SU-DHL-6 (cell line): ENCODE data around the gene EMB.
"Not testable (repeated sequence)": the region's sequence is repeated elsewhere in the genome, so short reads cannot be mapped to it uniquely, and the experiment has no call there.

Source experiments
- H2AFZ ChIP-seq: fragments of 200-600 bp; sonication (generic); 2 replicates; pipeline ENCODE4 v1.6.1; 2014; ENCODE audit warnings: low read depth, mild to moderate bottlenecking, moderate library complexity, mixed read lengths, antibody characterized with exemption, low read length; ENCODE audit not compliant: severe bottlenecking
- H3F3A ChIP-seq: fragments of 200-600 bp; shearing (Covaris generic); 2 replicates; pipeline ENCODE4 v1.6.0; 2016; ENCODE audit warnings: antibody characterized with exemption, mild to moderate bottlenecking; ENCODE audit not compliant: insufficient read depth
- H3K27ac ChIP-seq: fragments of 200-600 bp; sonication (generic); 2 replicates; pipeline ENCODE4 v1.5.1; 2016; ENCODE audit warnings: low read depth, mild to moderate bottlenecking, low read length, moderate library complexity, mixed read lengths
- H3K27me3 ChIP-seq: fragments of 200-600 bp; sonication (generic), shearing (Covaris generic); 2 replicates; pipeline ENCODE4 v1.6.0; 2014; ENCODE audit warnings: mild to moderate bottlenecking, low read length
- H3K36me3 ChIP-seq: fragments of 200-600 bp; sonication (generic); 2 replicates; pipeline ENCODE4 v1.6.1; 2014; ENCODE audit warnings: mild to moderate bottlenecking, low read length, mixed read lengths
- H3K4me2 ChIP-seq: fragments of 300-600, 200-600 bp; shearing (Covaris generic), sonication (generic); 2 replicates; pipeline ENCODE4 v1.6.0; 2014; ENCODE audit warnings: low read length, low read depth, mild to moderate bottlenecking; ENCODE audit not compliant: poor library complexity, severe bottlenecking
- H3K4me3 ChIP-seq: fragments of 200-600 bp; sonication (generic); 2 replicates; pipeline ENCODE4 v1.5.1; 2014; ENCODE audit warnings: antibody characterized with exemption, low read length, mild to moderate bottlenecking, mixed read lengths; ENCODE audit not compliant: insufficient read depth, poor library complexity, severe bottlenecking
- H3K79me2 ChIP-seq: fragments of 200-600 bp; sonication (generic); 2 replicates; pipeline ENCODE4 v1.6.1; 2014; ENCODE audit warnings: mild to moderate bottlenecking, low read length, moderate library complexity; ENCODE audit not compliant: insufficient read depth
- H3K9ac ChIP-seq: fragments of 200-600 bp; sonication (generic); 2 replicates; pipeline ENCODE4 v1.7.0; 2014; ENCODE audit warnings: mild to moderate bottlenecking, low read length
- H3K9me2 ChIP-seq: fragments of 200-600 bp; sonication (generic); replicated peaks from 2 replicates; pipeline ENCODE4 v1.6.1; 2014; ENCODE audit warnings: low read length; ENCODE audit not compliant: insufficient read depth
- H3K9me3 ChIP-seq: fragments of 200-600 bp; sonication (generic); 2 replicates; pipeline ENCODE4 v1.6.1; 2014; ENCODE audit warnings: low read length, mixed read lengths; ENCODE audit not compliant: insufficient read depth
- H4K20me1 ChIP-seq: fragments of 200-600 bp; sonication (generic); 2 replicates; pipeline ENCODE4 v1.6.1; 2014; ENCODE audit warnings: low read depth, mild to moderate bottlenecking, antibody characterized with exemption, low read length, moderate library complexity, mixed read lengths
- CTCF ChIP-seq: fragments of 200-600 bp; sonication (generic); IDR thresholded peaks from one replicate; pipeline ENCODE4 v1.5.1; 2017; ENCODE audit warnings: antibody characterized with exemption, mild to moderate bottlenecking, low read length, moderate library complexity; ENCODE audit not compliant: insufficient read depth, poor library complexity, severe bottlenecking
- EZH2phosphoT487 ChIP-seq: fragments of 200-600 bp; sonication (generic), shearing (Covaris generic); conservative IDR thresholded peaks from 2 replicates; pipeline ENCODE4 v1.6.1; 2018; ENCODE audit warnings: mild to moderate bottlenecking, antibody characterized with exemption, low read length, moderate library complexity, mixed read lengths

Gene EMB

GRCh38 chr5:50440651-50441492 is at the start of gene EMB:
Gene EMB (minus strand): TSS chr5:50441288. CDS start chr5:50441151, 137 bp downstream.
- 0 out of 2 replicates have a peak, but pooled peaks cover 1% of the 10 kb centered on the region for H4K20me1 ChIP-seq
- H3K36me3 ChIP-seq, result no peaks in the 10 kb centered on the region
- peak within 1 kb of the TSS; percentile 42 for H2AFZ ChIP-seq
- peak within 1 kb of the TSS; percentile 91 for H3K9ac ChIP-seq
- H3K9me3 ChIP-seq, result no peaks in the 10 kb centered on the region
- H3K4me2 ChIP-seq, result peak within 1 kb of the TSS; percentile 87
- no peaks in the 10 kb centered on the region for H3K9me2 ChIP-seq
- peaks cover 44% of the 10 kb centered on the region for H3K79me2 ChIP-seq
- peak within 1 kb of the TSS; percentile 74 for H3K4me3 ChIP-seq
- peaks cover 20% of the 10 kb centered on the region for H3F3A ChIP-seq
- H3K27me3 ChIP-seq, result no peaks in the 10 kb centered on the region
- H3K27ac ChIP-seq, result peak within 1 kb of the TSS; percentile 96
- no peak for TF ChIP-seq EZH2phosphoT487
- TF ChIP-seq CTCF, result peak; percentile 49

- not testable (repeated sequence) for H4K20me1 ChIP-seq, H3F3A ChIP-seq, H3K4me2 ChIP-seq, H3K27me3 ChIP-seq, H3K9me3 ChIP-seq, H3K36me3 ChIP-seq, H3K27ac ChIP-seq, H3K79me2 ChIP-seq, H3K9me2 ChIP-seq, H2AFZ ChIP-seq, H3K9ac ChIP-seq, H3K4me3 ChIP-seq
Observed at GRCh38 chr5:50489491-50489890, 48.4 kb upstream of the EMB start.

GRCh38 chr5:50478790-50479189 is 37.7 kb upstream of the EMB start:
- H3K9me3 ChIP-seq, H3K27ac ChIP-seq, H4K20me1 ChIP-seq, H3K27me3 ChIP-seq, H3F3A ChIP-seq, H3K4me3 ChIP-seq, H3K9ac ChIP-seq, H3K4me2 ChIP-seq, H3K79me2 ChIP-seq, H2AFZ ChIP-seq, H3K36me3 ChIP-seq, H3K9me2 ChIP-seq: not testable (repeated sequence)

GRCh38 chr5:50476549-50476948 is 35.5 kb upstream of the EMB start:
- TF ChIP-seq CTCF (no peak), EZH2phosphoT487 (no peak)
- H3K4me3 ChIP-seq, result no peak overlapping the region
- no peaks in the 10 kb centered on the region for H3K36me3 ChIP-seq
- H3K9ac ChIP-seq, result no peak overlapping the region
- H3K9me2 ChIP-seq, result no peaks in the 10 kb centered on the region
- no peaks in the 10 kb centered on the region for H3K9me3 ChIP-seq
- no peak overlapping the region for H3K27ac ChIP-seq
- H3K79me2 ChIP-seq, result no peaks in the 10 kb centered on the region
- no peaks in the 10 kb centered on the region for H3K27me3 ChIP-seq
- no peaks in the 10 kb centered on the region for H3F3A ChIP-seq
- H3K4me2 ChIP-seq, result no peak overlapping the region
- no peaks in the 10 kb centered on the region for H4K20me1 ChIP-seq
- no peak overlapping the region for H2AFZ ChIP-seq

GRCh38 chr5:50465015-50465414 is 23.9 kb upstream of the EMB start:
- H4K20me1 ChIP-seq, H3K27me3 ChIP-seq, H2AFZ ChIP-seq, H3K27ac ChIP-seq, H3K4me2 ChIP-seq, H3K9me2 ChIP-seq, H3K9ac ChIP-seq, H3K36me3 ChIP-seq, H3K9me3 ChIP-seq, H3K79me2 ChIP-seq, H3K4me3 ChIP-seq, H3F3A ChIP-seq: not testable (repeated sequence)
